SU-DHL-6 (cell line): ENCODE results near the gene FBXL16.

Experiments used
- CTCF ChIP-seq: fragments of 200-600 bp; sonication (generic); IDR thresholded peaks from one replicate; pipeline ENCODE4 v1.5.1; 2017; ENCODE audit warnings: antibody characterized with exemption, mild to moderate bottlenecking, low read length, moderate library complexity; ENCODE audit not compliant: insufficient read depth, poor library complexity, severe bottlenecking
- EZH2phosphoT487 ChIP-seq: fragments of 200-600 bp; sonication (generic), shearing (Covaris generic); conservative IDR thresholded peaks from 2 replicates; pipeline ENCODE4 v1.6.1; 2018; ENCODE audit warnings: mild to moderate bottlenecking, antibody characterized with exemption, low read length, moderate library complexity, mixed read lengths

- TF ChIP-seq CTCF: no peak
- TF ChIP-seq EZH2phosphoT487: no peak
Observed at GRCh38 chr16:709566-710499, 4.2 kb upstream of the FBXL16 start.
